ENCODE measurements around the gene SLC1A2.

DNA sequence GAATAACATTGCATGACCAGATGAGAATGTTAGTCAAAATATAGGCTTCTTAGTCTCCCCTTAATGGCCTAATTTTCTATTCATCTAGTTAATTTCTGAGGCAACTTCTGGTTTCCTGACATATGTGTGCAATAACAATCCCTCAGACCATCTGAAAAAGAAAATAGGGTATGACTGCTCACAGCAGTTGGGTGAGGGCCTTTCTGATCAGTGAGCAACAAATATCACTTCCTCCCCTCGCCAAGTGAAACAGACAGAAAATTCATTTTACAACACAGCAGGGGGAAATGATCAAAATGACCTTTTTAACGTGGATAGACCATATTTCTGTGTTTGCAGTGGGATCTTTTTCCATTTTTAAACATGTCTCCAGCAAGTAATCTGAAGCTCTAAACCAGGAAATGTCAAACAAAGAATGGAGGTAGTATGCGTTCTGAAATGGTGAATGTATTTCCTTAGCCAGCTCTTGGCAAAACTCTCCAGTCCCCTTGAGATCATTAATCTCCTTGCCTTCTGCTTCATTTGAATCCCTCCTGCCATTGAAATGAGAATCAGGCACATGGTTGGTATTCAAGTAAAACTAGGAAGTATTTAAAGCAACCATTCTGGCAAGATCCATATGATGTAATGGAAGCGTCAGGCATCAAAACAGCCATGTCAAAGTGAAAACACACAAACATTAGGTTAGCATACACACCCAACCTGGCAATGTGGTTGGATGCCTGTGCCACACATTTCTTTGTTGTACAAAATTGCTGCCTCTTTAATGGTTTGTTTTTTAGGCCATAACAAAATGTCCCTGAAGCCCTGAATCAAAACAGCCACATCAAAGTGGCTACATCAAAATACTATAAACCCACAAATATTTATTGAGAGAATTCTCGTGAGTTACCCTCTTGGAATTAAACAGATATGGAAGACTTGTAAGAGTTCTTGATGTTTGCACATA lies 100.1 kb downstream of the SLC1A2 start:
- TF ChIP-seq TAF1 (IDR thresholded peaks at IDR 0.05; ENCODE audit: borderline replicate concordance, low read depth, low read length) (no peak), POLR2A (IDR thresholded peaks at IDR 0.05; ENCODE audit: low read depth, low read length) (no peak), POLR2AphosphoS5 (IDR thresholded peaks at IDR 0.05; ENCODE audit: low read depth, low read length) (no peak)
